Peyer's patch (tissue), 4 donors: Measurements from ENCODE around the gene RCOR1.

Experiments used
- CTCF ChIP-seq, 6 experiments: fragments of 450-650 bp in 4 of 6; fragments of 200-600 bp in 2 of 6; sonication (generic) in 1 of 6; IDR thresholded peaks; one replicate each; pipeline ENCODE4 v1.5.1; 2017 to 2019; ENCODE audit warnings: antibody characterized with exemption in 6 of 6, mild to moderate bottlenecking in 3 of 6, moderate library complexity in 1 of 6
- POLR2A ChIP-seq, 2 donors: fragments of 450-650 bp; IDR thresholded peaks; one replicate each; pipeline ENCODE4 v1.5.1; 2017; ENCODE audit warnings: antibody characterized with exemption in 2 of 2, mild to moderate bottlenecking in 2 of 2, moderate library complexity in 2 of 2

GRCh38 chr14:102688290-102688689 is 95.8 kb downstream of the RCOR1 start:
- TF ChIP-seq POLR2A (IDR thresholded peaks at IDR 0.05) (no peak), CTCF (IDR thresholded peaks at IDR 0.05) (no peak)
